Activated CD8-positive, alpha-beta memory T cell treated with anti-CD3 and anti-CD28 coated beads, Interleukin-2, amount 10 ng/mL, durations not matched to agents 7 days and 5 days (primary cell): ENCODE data around the gene PRPF19. TPM values are rescaled to one million over a fixed set of nuclear protein-coding genes. Genes with fewer than 3 reads are reported as not detected.
A peak's percentile ranks its signal among the peaks of the same experiment; 100 is the strongest.

Experiments
- ATAC-seq: fragments of 150-1000 bp; cut with Tn5 transposase; one replicate; pipeline ENCODE4 v1.10.0; 2021; ENCODE audit warnings: moderate library complexity
- CTCF ChIA-PET: fragments of 350-600 bp; sonication (Branson Sonifier 250); formaldehyde crosslinking; loops from one replicate; lab custom pipeline; 2021; ENCODE audit warnings: antibody characterized with exemption; lab: Charles Lee
- DNase-seq: peaks from one replicate; pipeline ENCODE4 v3.0.0-alpha.2; 2020
- H3K27ac Mint-ChIP-seq: one replicate; pipeline ENCODE4 v1.8.0; 2021; ENCODE audit warnings: mild to moderate bottlenecking, mixed read lengths
- H3K27me3 Mint-ChIP-seq: one replicate; pipeline ENCODE4 v1.8.0; 2021; ENCODE audit warnings: mixed read lengths
- H3K36me3 Mint-ChIP-seq: one replicate; pipeline ENCODE4 v1.8.0; 2021; ENCODE audit warnings: mild to moderate bottlenecking, mixed read lengths
- H3K4me1 Mint-ChIP-seq: one replicate; pipeline ENCODE4 v1.8.0; 2021; ENCODE audit warnings: mixed read lengths
- H3K4me3 Mint-ChIP-seq: one replicate; pipeline ENCODE4 v1.8.0; 2021; ENCODE audit warnings: mild to moderate bottlenecking, moderate library complexity, mixed read lengths
- H3K9me3 Mint-ChIP-seq: one replicate; pipeline ENCODE4 v1.8.0; 2022; ENCODE audit warnings: low read depth, mixed read lengths
- total RNA-seq, 2 experiments: library from RNA; stranded (reverse); gene quantifications; one replicate each; pipeline ENCODE4 v1.2.3, GENCODE V29; 2021

Gene PRPF19
- total RNA-seq, 2 experiments from 2014 or later, result 125 to 144 TPM

DNA sequence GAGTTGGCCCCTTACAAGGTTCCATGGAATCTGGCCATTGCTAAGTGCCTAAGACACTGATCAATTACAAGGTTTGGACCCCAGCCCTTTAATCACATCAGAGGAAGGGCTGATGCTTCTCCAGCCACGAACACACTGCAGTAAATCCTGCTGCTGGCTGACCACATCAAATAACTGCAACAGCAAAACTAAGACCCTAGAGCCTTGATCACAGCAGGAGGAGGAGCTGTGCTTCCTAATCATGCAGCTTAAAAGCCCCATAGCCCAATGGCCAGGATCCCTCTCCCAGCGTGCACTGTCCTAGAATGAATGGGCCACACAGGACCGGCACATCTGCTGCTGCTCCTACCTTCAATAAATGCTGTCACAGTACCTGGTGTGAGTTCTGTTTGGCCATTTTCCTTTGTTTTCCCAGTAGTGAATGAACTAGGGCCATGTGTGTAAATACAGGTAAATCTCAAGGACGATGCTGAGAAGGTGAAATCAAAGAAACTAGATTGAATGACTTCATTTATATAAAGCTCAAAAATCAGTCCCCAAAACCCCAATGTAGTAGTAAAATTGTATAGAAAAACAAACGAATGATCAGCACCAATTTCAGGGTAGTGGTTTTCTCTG is 26.3 kb downstream of the PRPF19 start:
- H3K4me3 Mint-ChIP-seq, result no peak overlapping the region
- no peaks in the 10 kb centered on the region for H3K9me3 Mint-ChIP-seq
- CTCF ChIA-PET, result interaction anchor here (0.8 to 1.1 kb wide), 2 partner anchors 12 to 49 kb away, joined by 3 to 4 read pairs; no protein-coding TSS in a partner anchor
- H3K4me1 Mint-ChIP-seq, result peaks cover 2% of the 10 kb centered on the region
- H3K27ac Mint-ChIP-seq, result peak overlapping the region; percentile 9
- H3K36me3 Mint-ChIP-seq, result peaks cover 9% of the 10 kb centered on the region
- ATAC-seq, result no peak
- no peak for DNase-seq
- no peaks in the 10 kb centered on the region for H3K27me3 Mint-ChIP-seq

DNA sequence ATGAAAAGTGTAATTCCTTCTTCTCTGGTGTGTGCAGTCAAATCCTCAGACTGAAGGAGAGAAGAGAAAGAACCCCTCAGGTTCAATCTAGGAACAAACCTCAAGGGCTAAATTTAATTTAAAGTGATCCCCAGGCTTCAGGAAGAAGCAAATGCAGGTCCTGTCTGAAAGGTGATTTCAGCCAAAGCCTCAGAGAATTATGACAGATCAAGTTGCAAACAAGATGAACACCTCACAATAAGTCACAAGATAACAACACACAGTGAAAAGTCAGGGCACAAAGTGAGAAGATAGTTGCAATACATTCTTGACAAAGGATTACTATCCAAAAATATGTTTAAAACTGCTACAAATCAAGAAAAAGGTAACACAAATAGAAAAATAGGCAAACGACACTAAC is 27.3 kb downstream of the PRPF19 start:
- CTCF ChIA-PET, result interaction anchor here (1.2 to 7.2 kb wide), 3 partner anchors 9 to 48 kb away, joined by 5 to 39 read pairs (median 6); no protein-coding TSS in a partner anchor
- Mint-ChIP-seq H3K9me3 (no peaks in the 10 kb centered on the region), H3K4me1 (peaks cover 5% of the 10 kb centered on the region), H3K27me3 (no peaks in the 10 kb centered on the region), H3K36me3 (peaks cover 9% of the 10 kb centered on the region), H3K4me3 (no peak overlapping the region), H3K27ac (no peak overlapping the region)
- ATAC-seq (no peak), DNase-seq (no peak)

DNA sequence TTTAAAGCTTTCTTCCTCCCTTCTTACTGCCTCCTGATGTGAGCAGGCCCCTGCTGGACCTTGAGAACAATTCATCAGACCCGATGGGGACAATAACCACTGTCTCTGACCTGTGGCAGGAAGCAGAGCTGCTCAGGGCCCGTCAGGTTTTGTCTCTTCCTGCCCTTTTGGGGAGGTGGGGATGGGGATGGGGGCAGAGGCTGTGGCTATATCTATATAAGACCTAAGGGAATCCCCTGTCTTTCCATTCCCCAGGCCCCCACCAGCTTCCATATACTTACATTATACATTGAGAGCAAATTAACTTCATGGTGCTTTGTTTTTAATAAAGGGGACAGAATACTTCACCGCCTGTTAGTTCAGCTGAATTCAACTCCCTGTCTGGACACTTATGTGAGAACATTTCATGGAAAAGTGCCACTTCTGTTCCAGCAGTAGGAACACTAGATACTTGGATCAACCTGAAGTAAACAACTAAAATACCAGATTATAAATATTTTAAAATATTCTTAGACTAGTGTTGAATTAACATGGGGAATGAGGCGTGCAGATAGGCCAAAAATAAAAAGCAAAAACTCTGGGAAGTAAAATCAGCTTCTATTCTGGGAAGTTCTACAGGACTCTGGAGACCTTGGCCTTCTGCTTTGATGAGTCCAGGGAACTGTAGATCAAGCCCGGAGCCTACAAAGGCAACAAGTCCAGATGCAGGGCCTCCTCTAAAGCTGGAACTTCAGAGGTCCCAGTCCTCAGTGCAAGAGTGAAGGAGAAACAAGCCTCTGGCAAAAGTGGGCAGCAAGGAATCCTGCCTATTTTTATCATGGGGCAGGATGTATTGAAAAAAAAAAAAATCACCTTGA is 27.9 kb downstream of the PRPF19 start:
- Mint-ChIP-seq H3K9me3 (no peaks in the 10 kb centered on the region), H3K36me3 (peaks cover 9% of the 10 kb centered on the region), H3K4me3 (no peak overlapping the region), H3K27me3 (no peaks in the 10 kb centered on the region), H3K4me1 (peaks cover 11% of the 10 kb centered on the region), H3K27ac (no peak overlapping the region)
- CTCF ChIA-PET, result interaction anchor here (1.2 to 7.2 kb wide), 4 partner anchors 10 to 47 kb away, joined by 5 to 39 read pairs (median 6); partner anchors contain the start of gene ZP1
- ATAC-seq (no peak), DNase-seq (no peak)

DNA sequence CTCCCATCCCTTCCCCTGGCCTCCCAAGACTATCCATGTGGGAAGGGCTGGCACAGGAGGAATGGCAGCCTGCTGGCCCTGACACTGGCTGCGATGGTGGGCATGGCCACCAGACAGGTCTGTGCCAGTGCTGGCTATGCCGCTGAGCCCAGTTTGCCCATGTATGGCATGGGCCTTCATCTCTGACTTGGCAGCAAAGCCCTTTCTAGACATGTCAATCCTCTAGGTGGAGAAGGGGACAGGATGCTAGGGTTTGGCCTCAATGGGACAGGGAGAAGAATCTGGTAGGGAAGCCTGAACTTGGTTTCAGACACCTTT is 30.3 kb downstream of the PRPF19 start:
- H3K4me1 Mint-ChIP-seq, result peaks cover 33% of the 10 kb centered on the region
- CTCF ChIA-PET, result interaction anchor here (0.7 to 7.2 kb wide), 3 partner anchors 12 to 47 kb away, joined by 3 to 39 read pairs (median 4); no protein-coding TSS in a partner anchor
- ATAC-seq (no peak), DNase-seq (no peak)
- no peaks in the 10 kb centered on the region for H3K9me3 Mint-ChIP-seq
- H3K4me3 Mint-ChIP-seq, result no peak overlapping the region
- peaks cover 6% of the 10 kb centered on the region for H3K36me3 Mint-ChIP-seq
- no peaks in the 10 kb centered on the region for H3K27me3 Mint-ChIP-seq
- H3K27ac Mint-ChIP-seq, result no peak overlapping the region

DNA sequence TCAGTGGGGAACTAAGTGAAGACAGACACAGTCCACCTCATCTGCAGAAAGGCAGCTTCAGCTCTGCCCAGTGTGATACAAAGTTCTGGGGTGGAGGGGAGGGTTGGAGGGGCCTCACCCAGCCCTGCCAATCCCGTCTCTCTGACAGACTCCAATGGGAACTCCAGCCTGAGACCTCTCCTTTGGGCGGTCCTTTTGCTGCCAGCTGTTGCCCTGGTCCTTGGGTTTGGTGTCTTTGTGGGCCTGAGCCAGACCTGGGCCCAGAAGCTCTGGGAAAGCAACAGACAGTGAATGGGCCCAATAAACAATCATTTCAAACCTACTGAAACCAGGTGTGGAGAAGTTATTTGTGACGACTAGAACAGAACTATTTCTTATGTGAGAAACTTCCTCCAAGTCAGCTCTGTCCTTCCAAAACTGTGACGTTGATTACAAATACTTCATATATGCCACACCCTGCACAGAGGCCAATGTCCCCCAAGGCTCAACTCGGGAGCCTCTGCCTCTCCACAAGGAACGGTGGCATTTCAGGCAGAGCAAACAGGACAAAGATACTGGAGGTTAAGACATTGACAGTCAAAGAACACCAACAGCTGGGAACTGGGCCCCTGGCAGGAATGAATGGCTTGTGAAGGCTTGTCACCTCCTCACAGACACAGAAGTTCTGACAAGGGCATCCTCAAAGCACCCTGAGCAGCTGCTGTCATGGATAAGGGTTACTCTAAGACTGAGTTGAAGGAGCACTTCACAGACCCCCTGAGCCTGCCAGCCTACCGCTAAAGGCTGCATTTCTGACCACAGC is 30.8 kb downstream of the PRPF19 start:
- no peak for DNase-seq
- Mint-ChIP-seq H3K36me3 (peaks cover 4% of the 10 kb centered on the region), H3K4me1 (peaks cover 36% of the 10 kb centered on the region), H3K27me3 (no peaks in the 10 kb centered on the region), H3K4me3 (no peak overlapping the region), H3K9me3 (no peaks in the 10 kb centered on the region), H3K27ac (no peak overlapping the region)
- no peak for ATAC-seq
- CTCF ChIA-PET, result interaction anchor here (1.0 to 7.2 kb wide), 4 partner anchors 13 to 44 kb away, joined by 3 to 39 read pairs (median 4); no protein-coding TSS in a partner anchor

DNA sequence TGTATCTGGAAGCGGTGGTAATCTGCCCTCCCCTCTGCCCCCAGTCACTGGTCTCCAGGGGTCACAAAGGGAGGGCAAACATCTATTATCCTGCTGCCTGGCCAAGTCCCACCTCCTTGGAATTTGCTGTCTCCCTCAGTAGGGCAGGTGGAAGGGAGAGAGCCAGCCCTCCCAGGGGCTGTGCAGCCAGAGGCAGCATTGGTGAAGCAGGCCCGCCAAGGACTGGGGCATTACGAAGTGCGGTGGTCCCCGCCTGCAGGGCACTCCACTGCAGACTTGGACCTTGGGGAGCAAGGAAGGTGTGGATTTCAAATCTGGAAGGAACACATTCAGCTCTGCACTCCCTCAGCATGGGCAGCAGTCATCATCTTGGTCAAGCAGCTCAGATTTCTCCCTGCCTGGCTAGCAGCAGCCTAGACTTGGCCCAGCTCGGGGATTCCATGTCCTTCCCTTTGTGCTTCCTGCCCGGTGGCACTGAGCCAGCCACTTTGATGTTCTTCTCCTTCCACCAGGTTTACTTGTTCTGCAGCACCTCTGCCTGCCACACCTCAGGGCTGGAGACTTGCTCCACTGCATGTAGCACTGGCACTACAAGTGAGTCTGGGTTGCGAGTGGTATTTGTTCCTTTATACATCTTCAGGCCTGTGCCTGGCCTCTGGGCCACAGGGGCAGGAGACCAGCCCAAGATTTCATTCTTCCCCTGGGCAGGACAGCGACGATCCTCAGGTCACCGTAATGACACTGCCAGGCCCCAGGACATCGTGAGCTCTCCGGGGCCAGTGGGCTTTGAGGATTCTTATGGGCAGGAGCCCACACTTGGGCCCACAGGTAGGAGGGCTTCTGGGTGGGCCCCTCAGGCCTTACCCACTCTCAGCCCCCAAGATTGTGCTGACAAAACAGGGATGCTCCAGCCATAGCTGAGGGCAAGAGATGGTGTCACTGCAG is 31.7 kb downstream of the PRPF19 start:
- no peak for DNase-seq

DNA sequence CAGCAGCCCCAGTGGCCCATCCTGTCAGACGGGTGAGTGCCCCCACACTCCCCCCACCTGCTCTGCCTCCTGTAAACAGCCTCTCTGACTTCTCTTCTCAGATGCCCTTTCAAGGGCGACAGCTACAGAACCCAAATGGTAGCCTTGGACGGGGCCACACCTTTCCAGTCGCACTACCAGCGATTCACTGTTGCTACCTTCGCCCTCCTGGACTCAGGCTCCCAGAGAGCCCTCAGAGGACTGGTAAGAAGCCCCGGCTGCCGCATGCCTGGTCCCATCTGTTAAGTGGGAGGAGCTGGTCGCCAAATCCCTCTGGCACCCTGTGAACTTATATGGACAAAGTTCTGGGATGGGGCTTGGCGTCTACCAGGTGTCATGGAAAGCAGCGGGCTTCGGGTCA is 32.9 kb downstream of the PRPF19 start:
- DNase-seq (no peak), ATAC-seq (no peak)
- H3K27ac Mint-ChIP-seq, result peak overlapping the region; percentile 45
- H3K36me3 Mint-ChIP-seq, result peaks cover 4% of the 10 kb centered on the region
- H3K9me3 Mint-ChIP-seq, result no peaks in the 10 kb centered on the region
- no peaks in the 10 kb centered on the region for H3K27me3 Mint-ChIP-seq
- no peak overlapping the region for H3K4me3 Mint-ChIP-seq
- CTCF ChIA-PET, result interaction anchor here (1.0 to 8.0 kb wide), 4 partner anchors 15 to 98 kb away, joined by 3 to 67 read pairs (median 22); no protein-coding TSS in a partner anchor
- peaks cover 57% of the 10 kb centered on the region for H3K4me1 Mint-ChIP-seq

More for the DNA sequence above, 31.7 kb downstream of the PRPF19 start:
- Mint-ChIP-seq H3K4me1 (peaks cover 45% of the 10 kb centered on the region), H3K27me3 (no peaks in the 10 kb centered on the region), H3K27ac (no peak overlapping the region), H3K4me3 (no peak overlapping the region), H3K36me3 (peaks cover 4% of the 10 kb centered on the region), H3K9me3 (no peaks in the 10 kb centered on the region)
- CTCF ChIA-PET, result interaction anchor here (1.0 to 7.2 kb wide), 4 partner anchors 14 to 44 kb away, joined by 3 to 39 read pairs (median 4); no protein-coding TSS in a partner anchor
- ATAC-seq, result no peak

DNA sequence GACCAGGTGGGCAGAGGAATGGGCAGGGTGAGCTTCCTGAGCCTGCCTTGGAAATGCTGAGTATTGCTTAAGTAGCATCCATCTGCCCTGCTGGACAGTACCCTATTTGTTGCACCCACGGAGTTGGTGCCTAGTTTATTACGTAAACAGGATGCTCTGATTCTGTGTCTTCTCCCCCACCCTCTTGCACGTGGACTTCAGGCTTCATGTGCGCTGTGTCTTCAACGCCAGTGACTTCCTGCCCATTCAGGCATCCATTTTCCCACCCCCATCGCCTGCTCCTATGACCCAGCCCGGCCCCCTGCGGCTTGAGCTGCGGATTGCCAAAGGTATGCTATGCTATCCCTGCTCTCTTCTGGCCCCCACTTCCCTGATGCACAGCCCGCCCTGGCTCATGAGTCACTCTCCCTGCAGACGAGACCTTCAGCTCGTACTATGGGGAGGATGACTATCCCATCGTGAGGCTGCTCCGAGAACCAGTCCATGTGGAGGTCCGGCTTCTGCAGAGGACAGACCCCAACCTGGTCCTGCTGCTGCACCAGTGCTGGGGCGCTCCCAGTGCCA is 33.3 kb downstream of the PRPF19 start:
- no peaks in the 10 kb centered on the region for H3K27me3 Mint-ChIP-seq
- no peak overlapping the region for H3K4me3 Mint-ChIP-seq
- H3K4me1 Mint-ChIP-seq, result peaks cover 62% of the 10 kb centered on the region
- H3K9me3 Mint-ChIP-seq, result no peaks in the 10 kb centered on the region
- ATAC-seq (no peak), DNase-seq (no peak)
- H3K27ac Mint-ChIP-seq, result no peak overlapping the region
- peaks cover 4% of the 10 kb centered on the region for H3K36me3 Mint-ChIP-seq
- CTCF ChIA-PET, result interaction anchor here (1.0 to 8.0 kb wide), 7 partner anchors 9 to 97 kb away, joined by 3 to 67 read pairs (median 6); partner anchors contain the start of genes PRPF19 and PTGDR2

DNA sequence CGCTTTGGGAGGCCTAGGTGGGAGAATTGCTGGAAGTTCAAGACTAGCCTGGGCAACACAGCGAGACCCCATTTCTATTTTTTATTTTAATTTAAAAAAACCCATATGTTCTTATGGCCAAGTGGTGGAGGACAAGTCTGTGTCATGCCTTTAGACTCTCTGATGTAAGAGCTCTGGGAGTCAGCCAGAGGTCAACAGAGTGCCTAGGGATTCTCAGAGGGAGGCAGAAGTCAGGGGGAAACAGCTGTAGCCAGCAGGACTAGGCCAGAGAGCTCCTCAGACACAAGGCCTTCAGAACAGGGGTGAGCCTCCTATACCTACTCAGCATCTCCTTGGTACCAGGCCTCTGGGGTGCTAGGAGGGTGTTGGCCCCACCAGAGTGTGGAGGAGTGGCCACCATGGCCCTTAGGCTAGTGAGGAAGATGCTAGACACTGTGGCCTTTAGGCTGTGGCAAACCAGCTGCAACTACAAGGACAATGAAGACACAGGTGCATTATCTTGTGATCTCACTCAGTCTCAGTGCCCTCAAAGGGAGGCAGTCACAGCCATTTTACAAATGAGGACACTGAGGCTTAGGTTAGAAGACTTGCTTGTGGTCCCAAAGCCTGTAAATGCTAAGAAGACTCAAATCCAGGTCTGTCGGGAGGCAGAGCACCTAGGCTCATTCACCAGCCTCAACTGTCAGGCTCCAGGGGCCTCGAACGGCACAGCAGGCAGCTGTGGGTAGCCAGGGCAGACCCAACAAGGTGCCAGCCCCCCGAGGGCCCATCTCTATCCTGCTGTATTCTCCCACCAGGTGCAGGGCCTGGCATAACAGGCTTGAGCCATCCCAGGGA is 34.0 kb downstream of the PRPF19 start:
- H3K27me3 Mint-ChIP-seq, result no peaks in the 10 kb centered on the region
- no peak overlapping the region for H3K4me3 Mint-ChIP-seq
- no peak for ATAC-seq
- H3K36me3 Mint-ChIP-seq, result no peaks in the 10 kb centered on the region
- CTCF ChIA-PET, result interaction anchor here (0.9 to 8.0 kb wide), 13 partner anchors 9 to 103 kb away, joined by 3 to 67 read pairs (median 6); partner anchors contain the start of genes PRPF19 and PTGDR2
- H3K4me1 Mint-ChIP-seq, result peaks cover 67% of the 10 kb centered on the region
- H3K9me3 Mint-ChIP-seq, result no peaks in the 10 kb centered on the region
- DNase-seq, result no peak
- peak overlapping the region; percentile 80 for H3K27ac Mint-ChIP-seq

DNA sequence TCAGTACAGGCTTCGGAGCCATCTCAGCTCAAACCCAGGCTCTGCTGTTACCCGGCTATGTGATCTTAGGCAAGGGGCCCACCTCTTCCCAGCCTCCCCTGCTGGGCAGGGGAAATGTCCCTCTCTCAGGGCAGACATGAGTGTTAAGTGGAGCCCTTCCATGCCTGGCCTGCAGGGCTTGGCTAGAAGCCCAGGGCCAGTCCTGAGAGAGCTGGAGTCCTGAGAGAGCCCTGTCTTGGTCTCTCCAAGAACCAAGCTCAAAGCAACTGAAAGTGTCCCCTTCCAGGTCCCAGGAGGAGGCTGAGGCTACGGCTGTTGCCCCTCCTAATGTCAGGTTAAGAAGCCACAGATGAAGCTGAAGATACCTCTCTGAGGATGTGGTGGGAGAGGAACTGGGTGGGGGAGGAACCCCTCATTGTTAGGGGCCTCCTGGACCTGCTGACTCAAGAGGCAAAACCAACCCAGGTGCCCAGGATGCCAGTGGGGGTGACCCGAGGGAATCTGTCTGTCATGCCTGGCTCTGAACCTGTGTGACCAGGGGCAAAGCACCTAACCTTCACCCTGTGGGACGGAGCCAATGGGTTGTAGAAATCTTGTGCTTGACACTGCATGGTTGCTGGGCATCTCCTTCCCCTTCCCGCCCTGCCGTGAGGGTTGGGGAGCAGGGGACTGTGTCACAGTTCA is 34.9 kb downstream of the PRPF19 start:
- Mint-ChIP-seq H3K4me1 (peaks cover 73% of the 10 kb centered on the region), H3K4me3 (peak overlapping the region; percentile 9), H3K36me3 (no peaks in the 10 kb centered on the region), H3K27ac (peak overlapping the region; percentile 80), H3K27me3 (no peaks in the 10 kb centered on the region), H3K9me3 (no peaks in the 10 kb centered on the region)
- CTCF ChIA-PET, result interaction anchor here (0.9 to 8.0 kb wide), 15 partner anchors 8 to 241 kb away, joined by 3 to 67 read pairs (median 5); partner anchors contain the start of genes PRPF19 and PTGDR2
- peak; percentile 40 for ATAC-seq
- peak; percentile 79 for DNase-seq
